Measurements from ENCODE around the gene HES6. TPM values are rescaled to one million over a fixed set of nuclear protein-coding genes. Genes with fewer than 3 reads are reported as not detected.
"Not testable (repeated sequence)": the region's sequence is repeated elsewhere in the genome, so short reads cannot be mapped to it uniquely, and the experiment has no call there.

The HES6 gene
- total RNA-seq, 2 experiments from 2014 or later = 1.5 to 1.9 TPM

- CTCF ChIA-PET = no interaction called here
- no peaks in the 10 kb centered on the region for H3K27me3 ChIP-seq (ENCODE audit: control insufficient read depth in 1 of 2, insufficient read depth in 2 of 2, low read length in 2 of 2)
- intact Hi-C loops (cut with DNase I, micrococcal nuclease) = no loop called here
- no peaks in the 10 kb centered on the region for H3K9me3 Mint-ChIP-seq
- H3K27ac ChIP-seq (ENCODE audit: low read depth in 1 of 2, low read length in 2 of 2) = no peak overlapping the region
- H3K4me3 ChIP-seq (ENCODE audit: low read length) = no peak overlapping the region
- TF ChIP-seq CTCF (IDR thresholded peaks at IDR 0.05) = no peak
- H3K4me3 Mint-ChIP-seq = no peak overlapping the region
- DNase-seq (no peak), ATAC-seq (ENCODE audit: poor library complexity) (no peak)
- H3K36me3 ChIP-seq (ENCODE audit: insufficient read depth, low read length) = peaks cover 75% of the 10 kb centered on the region
- H3K4me1 Mint-ChIP-seq (ENCODE audit: low read depth) = no peaks in the 10 kb centered on the region
- H3K4me1 ChIP-seq (ENCODE audit: insufficient read depth, low read length) = no peaks in the 10 kb centered on the region
- H3K27me3 Mint-ChIP-seq = no peaks in the 10 kb centered on the region
- POLR2A ChIA-PET = no interaction called here
- H3K9me3 ChIP-seq (ENCODE audit: control insufficient read depth in 1 of 2, insufficient read depth in 1 of 2, low read length in 2 of 2) = no peaks in the 10 kb centered on the region
- no peak overlapping the region for H3K27ac Mint-ChIP-seq
- peaks cover 91% of the 10 kb centered on the region for H3K36me3 Mint-ChIP-seq (ENCODE audit: low read depth)
Measured at GRCh38 chr2:238272156-238272555, 32.3 kb upstream of the HES6 start.

GRCh38 chr2:238271686-238272085, 31.8 kb upstream of the HES6 start:
- ATAC-seq (ENCODE audit: poor library complexity); H3K9me3 Mint-ChIP-seq; DNase-seq; H3K27ac Mint-ChIP-seq; intact Hi-C loops (cut with DNase I, micrococcal nuclease); H3K27me3 ChIP-seq (ENCODE audit: control insufficient read depth in 1 of 2, insufficient read depth in 2 of 2, low read length in 2 of 2); H3K9me3 ChIP-seq (ENCODE audit: control insufficient read depth in 1 of 2, insufficient read depth in 1 of 2, low read length in 2 of 2); H3K4me3 ChIP-seq (ENCODE audit: low read length); H3K4me3 Mint-ChIP-seq; H3K4me1 ChIP-seq (ENCODE audit: insufficient read depth, low read length); H3K27ac ChIP-seq (ENCODE audit: low read depth in 1 of 2, low read length in 2 of 2); POLR2A ChIA-PET; H3K4me1 Mint-ChIP-seq (ENCODE audit: low read depth); H3K27me3 Mint-ChIP-seq; CTCF ChIA-PET: not testable (repeated sequence)
- H3K36me3 Mint-ChIP-seq (ENCODE audit: low read depth) = peaks cover 90% of the 10 kb centered on the region
- peaks cover 71% of the 10 kb centered on the region for H3K36me3 ChIP-seq (ENCODE audit: insufficient read depth, low read length)

- intact Hi-C loops (cut with DNase I, micrococcal nuclease) = no loop called here
- no peak overlapping the region for H3K27ac ChIP-seq (ENCODE audit: low read depth in 1 of 2, low read length in 2 of 2)
- CTCF ChIA-PET = no interaction called here
- no peaks in the 10 kb centered on the region for H3K9me3 ChIP-seq (ENCODE audit: control insufficient read depth in 1 of 2, insufficient read depth in 1 of 2, low read length in 2 of 2)
- Mint-ChIP-seq H3K27ac (no peak overlapping the region), H3K36me3 (ENCODE audit: low read depth) (peaks cover 84% of the 10 kb centered on the region), H3K27me3 (no peaks in the 10 kb centered on the region), H3K9me3 (no peaks in the 10 kb centered on the region), H3K4me3 (no peak overlapping the region), H3K4me1 (ENCODE audit: low read depth) (no peaks in the 10 kb centered on the region)
- no peaks in the 10 kb centered on the region for H3K27me3 ChIP-seq (ENCODE audit: control insufficient read depth in 1 of 2, insufficient read depth in 2 of 2, low read length in 2 of 2)
- no peak for DNase-seq
- H3K4me3 ChIP-seq (ENCODE audit: low read length) = no peak overlapping the region
- H3K36me3 ChIP-seq (ENCODE audit: insufficient read depth, low read length) = peaks cover 66% of the 10 kb centered on the region
- H3K4me1 ChIP-seq (ENCODE audit: insufficient read depth, low read length) = no peaks in the 10 kb centered on the region
- POLR2A ChIA-PET = no interaction called here
- ATAC-seq (ENCODE audit: poor library complexity) = no peak
- no peak for TF ChIP-seq CTCF (IDR thresholded peaks at IDR 0.05)
Measured at GRCh38 chr2:238271061-238271554, 31.3 kb upstream of the HES6 start.

GRCh38 chr2:238270606-238271005, 30.8 kb upstream of the HES6 start:
- H3K27ac ChIP-seq (ENCODE audit: low read depth in 1 of 2, low read length in 2 of 2) = no peak overlapping the region
- H3K27ac Mint-ChIP-seq = no peak overlapping the region
- no peaks in the 10 kb centered on the region for H3K9me3 Mint-ChIP-seq
- no peak for TF ChIP-seq CTCF (IDR thresholded peaks at IDR 0.05)
- POLR2A ChIA-PET = no interaction called here
- H3K27me3 Mint-ChIP-seq = no peaks in the 10 kb centered on the region
- no peaks in the 10 kb centered on the region for H3K27me3 ChIP-seq (ENCODE audit: control insufficient read depth in 1 of 2, insufficient read depth in 2 of 2, low read length in 2 of 2)
- ATAC-seq (ENCODE audit: poor library complexity) (no peak), DNase-seq (no peak)
- CTCF ChIA-PET = no interaction called here
- no peaks in the 10 kb centered on the region for H3K4me1 ChIP-seq (ENCODE audit: insufficient read depth, low read length)
- no peaks in the 10 kb centered on the region for H3K4me1 Mint-ChIP-seq (ENCODE audit: low read depth)
- H3K36me3 ChIP-seq (ENCODE audit: insufficient read depth, low read length) = peaks cover 62% of the 10 kb centered on the region
- H3K36me3 Mint-ChIP-seq (ENCODE audit: low read depth) = peaks cover 82% of the 10 kb centered on the region
- intact Hi-C loops (cut with DNase I, micrococcal nuclease) = no loop called here
- H3K9me3 ChIP-seq (ENCODE audit: control insufficient read depth in 1 of 2, insufficient read depth in 1 of 2, low read length in 2 of 2) = no peaks in the 10 kb centered on the region
- H3K4me3 ChIP-seq (ENCODE audit: low read length) = no peak overlapping the region
- H3K4me3 Mint-ChIP-seq = no peak overlapping the region

Measured in CD4-positive, alpha-beta T cell (primary cell).